Duodenal mucosa (tissue), 2 donors: ENCODE data around the gene CTSE.

ENCODE experiments used
- H3K27ac ChIP-seq: one replicate; pipeline ENCODE4 v1.7.0; 2013; ENCODE audit warnings: low read depth, low read length
- H3K27me3 ChIP-seq, 2 donors: one replicate each; pipeline ENCODE4 v1.7.0; 2013; ENCODE audit warnings: low read length in 2 of 2, control low read depth in 1 of 2; ENCODE audit not compliant: insufficient read depth in 2 of 2, control insufficient read depth in 1 of 2
- H3K36me3 ChIP-seq, 2 donors: one replicate each; pipeline ENCODE4 v1.7.0; 2013; ENCODE audit warnings: low read length in 2 of 2, control low read depth in 1 of 2; ENCODE audit not compliant: insufficient read depth in 2 of 2, control insufficient read depth in 1 of 2
- H3K4me1 ChIP-seq, 2 donors: one replicate each; pipeline ENCODE4 v1.7.0; 2013; ENCODE audit warnings: low read length in 2 of 2, control low read depth in 1 of 2; ENCODE audit not compliant: insufficient read depth in 2 of 2, control insufficient read depth in 1 of 2
- H3K4me3 ChIP-seq, 2 donors: one replicate each; pipeline ENCODE4 v1.7.0; 2013; ENCODE audit warnings: low read length in 2 of 2, low read depth in 1 of 2
- H3K9ac ChIP-seq, 2 donors: one replicate each; pipeline ENCODE4 v1.7.0; 2013; ENCODE audit warnings: low read length in 2 of 2, low read depth in 1 of 2
- H3K9me3 ChIP-seq, 2 donors: one replicate each; pipeline ENCODE4 v1.7.0; 2013; ENCODE audit warnings: low read length in 2 of 2, control low read depth in 1 of 2; ENCODE audit not compliant: control insufficient read depth in 1 of 2

CTSE gene

DNA sequence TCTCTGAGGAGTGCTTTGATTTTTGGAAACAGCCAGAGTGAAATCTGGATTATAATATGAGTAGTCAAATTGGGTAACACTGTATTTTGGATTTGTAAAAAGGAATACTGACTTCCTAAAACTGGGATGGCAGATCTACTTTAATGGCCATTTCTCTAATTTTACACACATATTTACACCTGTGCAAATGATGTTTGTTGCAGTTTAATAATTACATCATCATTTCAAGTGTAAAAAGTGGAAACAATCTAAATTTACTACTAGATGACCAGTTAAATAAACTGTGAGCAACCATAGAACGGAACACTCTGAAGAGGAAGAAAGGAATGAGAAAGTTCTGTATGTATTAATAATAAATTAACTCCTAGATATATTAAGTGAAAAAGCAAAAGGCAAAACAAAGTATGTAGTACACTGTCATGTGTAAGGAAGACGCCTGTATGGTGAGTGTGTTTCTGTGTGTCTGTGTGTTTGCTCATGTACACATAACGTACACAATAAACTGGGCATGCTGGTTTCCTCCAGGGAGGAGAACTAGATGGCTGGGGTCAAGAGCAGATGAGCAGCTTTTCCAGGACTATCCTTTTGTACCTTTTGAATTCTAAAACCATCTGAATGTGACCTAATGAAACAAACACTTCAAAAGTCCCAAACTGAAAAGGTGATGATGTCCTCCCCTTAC lies 26.4 kb upstream of the CTSE start:
- no peak overlapping the region for H3K4me3 ChIP-seq
- no peaks in the 10 kb centered on the region for H3K27me3 ChIP-seq
- H3K9ac ChIP-seq: no peak overlapping the region
- no peaks in the 10 kb centered on the region for H3K9me3 ChIP-seq
- H3K4me1 ChIP-seq: peaks cover 13 to 23% of the 10 kb centered on the region in 2 donors
- no peak overlapping the region for H3K27ac ChIP-seq
- no peaks in the 10 kb centered on the region for H3K36me3 ChIP-seq

DNA sequence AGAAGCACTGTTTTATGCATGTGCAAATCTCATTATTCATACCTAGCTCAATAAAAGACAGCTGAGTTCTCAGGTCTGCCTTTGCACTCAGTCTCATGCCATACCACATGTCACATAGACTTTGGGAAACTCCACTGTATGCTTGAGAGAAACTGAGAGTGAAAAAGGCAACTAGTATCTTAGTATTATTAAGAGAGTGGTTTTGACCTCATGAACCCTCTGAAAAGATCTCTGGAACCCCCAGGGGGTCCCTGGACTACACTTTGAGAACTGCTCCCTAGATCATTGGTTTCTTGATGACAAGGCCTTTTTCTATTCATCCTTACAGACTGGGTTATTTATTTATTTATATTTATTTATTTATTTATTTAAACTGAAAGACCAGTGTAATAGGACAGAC lies 25.6 kb upstream of the CTSE start:
- H3K27me3 ChIP-seq: no peaks in the 10 kb centered on the region
- no peak overlapping the region for H3K9ac ChIP-seq
- H3K27ac ChIP-seq: no peak overlapping the region
- H3K4me1 ChIP-seq: peaks cover 13 to 23% of the 10 kb centered on the region in 2 donors
- no peaks in the 10 kb centered on the region for H3K36me3 ChIP-seq
- no peaks in the 10 kb centered on the region for H3K9me3 ChIP-seq
- H3K4me3 ChIP-seq: no peak overlapping the region

DNA sequence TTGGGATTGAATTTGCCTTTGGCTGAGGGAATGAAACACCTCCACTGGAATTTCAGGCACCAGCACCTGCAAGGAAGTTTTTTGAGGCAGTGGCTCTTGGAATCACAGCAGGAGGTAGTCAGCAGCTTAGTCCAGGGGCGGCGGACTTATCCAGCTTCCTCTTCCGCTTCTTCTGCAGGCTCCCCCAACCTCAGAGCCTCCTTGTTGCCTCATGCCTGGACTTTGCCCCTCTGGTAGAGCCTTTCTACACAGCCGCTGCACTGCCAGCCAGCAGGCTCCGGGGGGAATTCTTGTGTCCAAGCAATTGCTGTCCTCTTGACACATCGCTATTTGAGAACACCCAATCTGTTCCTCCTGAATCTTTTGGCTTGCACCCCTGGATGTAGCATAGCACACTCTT lies 24.9 kb upstream of the CTSE start:
- Histone ChIP-seq H3K36me3 (no peaks in the 10 kb centered on the region), H3K27ac (no peak overlapping the region), H3K9ac (peak overlapping the region in 1 of 2 donors; percentile 10), H3K4me1 (peaks cover 13 to 23% of the 10 kb centered on the region in 2 donors), H3K4me3 (peak overlapping the region; percentile 33 to 48), H3K27me3 (no peaks in the 10 kb centered on the region), H3K9me3 (no peaks in the 10 kb centered on the region)

DNA sequence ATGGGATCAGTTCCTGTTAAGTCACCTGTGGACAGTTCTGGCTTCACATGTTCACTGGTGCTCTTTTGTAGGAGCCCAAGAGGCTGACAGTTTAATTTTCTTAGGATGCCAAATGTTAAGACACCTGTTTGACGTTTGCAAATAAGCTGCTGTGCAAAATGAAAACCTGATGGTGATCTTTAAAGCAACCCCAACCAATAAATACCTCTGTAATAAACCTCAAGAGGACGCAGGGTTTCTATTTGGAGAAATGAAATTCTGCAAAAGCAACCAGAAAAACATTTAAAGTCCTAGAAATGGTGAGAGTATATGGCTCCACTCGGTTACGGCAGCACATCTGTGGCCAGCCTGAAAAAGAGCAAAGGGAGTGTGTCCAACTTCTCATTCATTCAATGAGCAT lies 23.6 kb upstream of the CTSE start:
- Histone ChIP-seq H3K27me3 (no peaks in the 10 kb centered on the region), H3K4me3 (no peak overlapping the region), H3K36me3 (no peaks in the 10 kb centered on the region), H3K9ac (no peak overlapping the region), H3K27ac (no peak overlapping the region), H3K4me1 (peaks cover 13 to 18% of the 10 kb centered on the region in 2 donors), H3K9me3 (no peaks in the 10 kb centered on the region)

DNA sequence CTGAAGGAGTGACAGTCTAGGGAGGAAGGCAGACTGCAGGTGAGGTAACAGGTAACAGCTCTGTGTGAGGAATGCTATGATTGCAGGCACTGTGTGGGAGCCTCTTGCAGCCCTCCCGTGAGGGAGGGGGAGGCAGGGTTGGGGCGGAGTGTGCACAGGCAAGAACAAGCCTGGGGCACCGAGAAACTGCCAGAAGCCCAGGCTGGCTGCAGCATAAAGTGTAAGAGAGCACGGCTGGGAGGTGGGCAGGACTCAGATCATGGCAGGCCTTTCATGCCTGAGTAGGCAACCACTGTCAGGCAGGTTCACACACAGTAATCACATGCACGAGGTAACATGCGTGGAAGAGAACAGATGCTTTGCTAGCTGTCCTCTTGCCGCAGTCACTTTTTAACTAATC lies 17.9 kb upstream of the CTSE start:
- Histone ChIP-seq H3K27ac (no peak overlapping the region), H3K9ac (no peak overlapping the region), H3K36me3 (no peaks in the 10 kb centered on the region), H3K4me3 (no peak overlapping the region), H3K27me3 (peaks cover 0 to 7% of the 10 kb centered on the region in 2 donors), H3K4me1 (peaks cover 4 to 6% of the 10 kb centered on the region in 2 donors), H3K9me3 (no peaks in the 10 kb centered on the region)

DNA sequence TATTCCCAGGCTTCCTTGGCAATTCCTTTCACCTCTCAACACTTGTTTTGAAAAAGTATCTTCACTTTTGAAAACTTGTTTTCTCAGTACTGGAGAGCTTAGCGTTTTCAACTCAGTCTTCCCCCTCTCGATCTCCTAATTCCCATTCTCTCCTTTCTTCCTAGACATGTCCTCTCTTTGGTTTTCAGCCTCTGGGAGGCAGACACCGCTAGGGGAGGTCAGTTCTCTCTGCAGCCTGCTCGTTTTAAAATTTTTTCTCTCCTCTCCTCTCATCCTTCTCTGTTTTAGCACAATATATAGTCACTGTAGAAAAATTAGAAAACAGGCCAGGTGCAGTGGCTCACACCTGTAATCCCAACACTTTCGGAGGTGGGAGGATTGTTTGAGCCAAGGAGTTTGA lies 16.6 kb upstream of the CTSE start:
- Histone ChIP-seq H3K27ac (no peak overlapping the region), H3K4me1 (peaks cover 3 to 6% of the 10 kb centered on the region in 2 donors), H3K9ac (no peak overlapping the region), H3K27me3 (peaks cover 0 to 7% of the 10 kb centered on the region in 2 donors), H3K4me3 (no peak overlapping the region), H3K9me3 (no peaks in the 10 kb centered on the region), H3K36me3 (no peaks in the 10 kb centered on the region)

DNA sequence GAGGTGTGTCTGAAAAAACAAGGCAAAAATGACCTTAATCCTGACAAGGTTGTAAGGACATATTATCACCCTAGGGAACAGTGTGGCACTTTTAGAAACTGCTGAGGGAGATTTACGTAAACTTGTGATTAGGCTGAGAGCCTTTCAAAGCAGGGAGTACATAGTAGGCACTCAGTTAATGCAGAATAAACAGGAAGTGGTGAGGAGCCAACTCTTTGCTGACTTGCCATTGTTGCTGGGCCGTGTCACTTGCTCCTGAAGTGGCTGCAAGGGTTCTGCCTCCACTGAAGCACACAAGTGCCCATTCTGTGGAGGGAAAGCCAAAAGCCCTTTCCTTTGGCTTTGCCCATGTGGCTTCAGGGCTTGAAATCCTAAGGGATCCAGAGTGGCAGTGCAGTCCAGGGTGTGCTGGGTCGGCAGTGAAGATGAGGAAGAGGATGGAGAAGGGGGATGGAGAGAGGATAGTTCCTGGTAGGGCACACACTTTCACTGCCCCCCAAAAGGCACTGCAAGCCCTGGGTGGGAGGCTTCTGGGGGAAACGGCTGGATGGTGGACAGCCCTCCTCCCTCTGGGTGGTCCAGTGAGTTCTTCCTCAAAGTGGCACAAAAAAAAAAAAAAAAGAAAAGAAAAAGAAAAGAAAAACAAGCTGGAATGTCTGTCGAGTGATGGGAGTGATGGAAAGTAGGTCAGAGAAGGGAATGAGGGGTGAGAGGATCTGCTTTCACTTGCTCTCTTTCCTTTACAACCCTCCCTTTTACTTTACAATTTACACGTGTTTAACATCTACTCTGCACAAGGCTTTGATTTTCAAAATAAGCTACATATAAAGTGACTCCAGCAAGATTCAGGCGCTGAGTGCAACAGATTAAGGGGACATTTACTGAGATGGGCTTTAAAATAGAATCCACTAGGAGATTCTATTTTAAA lies 15.6 kb upstream of the CTSE start:
- peaks cover 4 to 7% of the 10 kb centered on the region in 2 donors for H3K27me3 ChIP-seq
- no peak overlapping the region for H3K4me3 ChIP-seq
- no peak overlapping the region for H3K27ac ChIP-seq

DNA sequence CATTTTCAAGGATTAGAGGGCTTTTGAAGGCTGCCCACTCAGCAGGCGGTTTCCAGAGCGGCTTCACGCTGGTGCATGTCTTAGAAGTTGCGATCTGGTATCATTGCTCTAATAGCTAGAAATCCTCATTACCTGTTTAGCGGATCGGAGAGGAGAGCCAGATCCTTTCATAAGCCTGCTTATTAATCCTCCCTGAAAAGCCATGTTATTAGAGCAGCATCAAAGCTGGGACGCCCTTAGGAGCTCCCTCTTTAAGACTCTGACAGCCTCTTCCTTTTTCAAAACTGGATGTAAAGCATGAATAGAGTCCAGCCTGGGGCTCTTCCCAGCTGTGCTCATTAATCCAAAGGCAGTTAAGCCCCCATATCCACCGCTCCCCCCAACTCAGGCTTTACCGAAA lies 13.9 kb upstream of the CTSE start:
- Histone ChIP-seq H3K9ac (no peak overlapping the region), H3K4me3 (no peak overlapping the region), H3K36me3 (no peaks in the 10 kb centered on the region), H3K9me3 (no peaks in the 10 kb centered on the region), H3K4me1 (peaks cover 10 to 14% of the 10 kb centered on the region in 2 donors), H3K27me3 (peaks cover 4 to 7% of the 10 kb centered on the region in 2 donors), H3K27ac (no peak overlapping the region)

More for the DNA sequence above, 15.6 kb upstream of the CTSE start:
- Histone ChIP-seq H3K36me3 (no peaks in the 10 kb centered on the region), H3K9ac (no peak overlapping the region), H3K9me3 (no peaks in the 10 kb centered on the region), H3K4me1 (peaks cover 10 to 13% of the 10 kb centered on the region in 2 donors)

DNA sequence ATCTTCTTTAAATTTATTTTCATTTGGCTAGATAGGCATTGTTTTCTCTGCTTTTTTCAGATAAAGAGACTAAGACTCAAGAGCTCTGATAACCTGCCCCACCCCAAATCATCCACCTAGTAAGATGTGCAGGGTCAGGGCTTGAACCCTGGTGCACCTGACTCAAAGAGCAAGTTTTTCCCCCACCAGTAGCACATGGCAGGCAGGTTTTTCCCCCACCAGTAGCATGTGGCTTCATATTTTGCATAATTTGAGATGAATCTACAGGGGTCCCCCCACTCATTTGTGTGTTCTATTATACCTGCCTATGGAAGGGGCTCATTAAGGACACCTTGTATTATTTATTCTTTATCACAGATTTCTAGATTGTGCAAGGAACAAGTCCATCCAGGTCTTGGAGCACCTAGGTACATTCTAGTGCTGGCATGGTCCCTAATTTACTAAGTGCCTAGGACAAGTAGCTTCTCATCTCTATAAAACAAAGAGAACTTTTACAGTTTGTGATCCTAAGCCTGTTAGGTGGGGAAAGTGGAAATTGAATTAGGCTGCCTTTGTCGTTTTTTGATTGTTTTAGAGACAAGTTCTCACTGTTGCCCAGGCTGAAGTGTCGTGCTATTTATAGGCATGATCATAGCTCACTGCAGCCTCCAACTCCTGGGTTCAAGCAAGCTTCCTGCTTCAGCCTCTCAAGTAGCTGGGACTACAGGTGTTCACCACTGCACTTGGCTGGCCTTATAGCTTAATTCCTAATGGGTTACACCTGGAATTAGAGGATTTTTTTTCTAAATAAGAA lies 13.2 kb upstream of the CTSE start:
- Histone ChIP-seq H3K27me3 (peaks cover 4 to 7% of the 10 kb centered on the region in 2 donors), H3K4me1 (peaks cover 10 to 14% of the 10 kb centered on the region in 2 donors), H3K4me3 (no peak overlapping the region), H3K9me3 (no peaks in the 10 kb centered on the region), H3K9ac (no peak overlapping the region), H3K27ac (no peak overlapping the region), H3K36me3 (no peaks in the 10 kb centered on the region)
